ENCODE measurements around the gene PTPN11. TPM values are rescaled to one million over a fixed set of nuclear protein-coding genes. Genes with fewer than 3 reads are reported as not detected.

Gene PTPN11
- total and polyA plus RNA-seq, 2 donors (not counting 3 experiments of a cell fraction or from before 2014, with no cell fraction given), result 36.5 to 107 TPM

GRCh38 chr12:112421363-112421762 is 2.6 kb downstream of the PTPN11 start:
- Histone ChIP-seq H3K36me3 (ENCODE audit: control insufficient read depth in 2 of 2, extremely low read depth in 1 of 2, insufficient read depth in 2 of 2, low read length in 2 of 2) (no peaks in the 10 kb centered on the region), H3K9me1 (replicated peaks; ENCODE audit: control insufficient read depth, extremely low read depth, insufficient read depth, low read length) (no peaks in the 10 kb centered on the region), H3K4me2 (ENCODE audit: insufficient read depth, low read length) (no peak overlapping the region), H3K4me1 (ENCODE audit: control insufficient read depth, extremely low read depth, insufficient read depth, low read length) (peaks cover 21% of the 10 kb centered on the region), H3K27ac (ENCODE audit: insufficient read depth, low read depth, low read length) (no peak overlapping the region), H3K79me2 (ENCODE audit: control insufficient read depth, insufficient read depth, low read length) (peaks cover 73% of the 10 kb centered on the region), H4K20me1 (replicated peaks; ENCODE audit: control insufficient read depth, extremely low read depth, insufficient read depth, low read length) (peaks cover 13% of the 10 kb centered on the region), H3K27me3 (ENCODE audit: control insufficient read depth in 2 of 2, insufficient read depth in 2 of 2, low read length in 2 of 2) (no peaks in the 10 kb centered on the region), H3K9me3 (replicated peaks; ENCODE audit: control insufficient read depth, insufficient read depth, low read length) (no peaks in the 10 kb centered on the region), H2AFZ (ENCODE audit: low read depth, low read length) (no peak overlapping the region), H3K9ac (replicated peaks; ENCODE audit: extremely low read depth, insufficient read depth, low read length) (no peak overlapping the region), H3K4me3 (replicated peaks in 1 of 3; ENCODE audit: insufficient read depth in 1 of 3, low read depth in 1 of 3, low read length in 3 of 3) (no peak overlapping the region)
- intact Hi-C loops (cut with micrococcal nuclease), result no loop called here
- TF ChIP-seq JUN (IDR thresholded peaks at IDR 0.05; ENCODE audit: borderline replicate concordance, insufficient read depth, insufficient read length, low read depth), result no peak
- no peak for TF ChIP-seq MAX (IDR thresholded peaks at IDR 0.05; ENCODE audit: insufficient read depth, insufficient read length)
- no peak for TF ChIP-seq POLR2AphosphoS5 (IDR thresholded peaks at IDR 0.05; ENCODE audit: insufficient read depth, low read depth, low read length)
- no peak for TF ChIP-seq FOS (IDR thresholded peaks at IDR 0.05; ENCODE audit: borderline replicate concordance, insufficient read depth, low read length)
- TF ChIP-seq MYC (IDR thresholded peaks at IDR 0.05; ENCODE audit: low read depth, low read length), result no peak
- TF ChIP-seq POLR2A (IDR thresholded peaks at IDR 0.05; ENCODE audit: low read depth, low read length), result no peak
- no peak for TF ChIP-seq EZH2 (IDR thresholded peaks at IDR 0.05; ENCODE audit: borderline replicate concordance, low read depth, low read length, severe bottlenecking)
- TF ChIP-seq CTCF (IDR thresholded peaks at IDR 0.05; ENCODE audit: extremely low read depth in 1 of 2, insufficient read depth in 1 of 2, low read depth in 1 of 2, low read length in 2 of 2), result no peak
- no peak for TF ChIP-seq GATA2 (IDR thresholded peaks at IDR 0.05; ENCODE audit: insufficient read depth, insufficient read length, low read depth, low read length)
- no TSS peak for BruUV-seq (replicated peaks)
- dilution Hi-C loops (cut with MboI; ENCODE audit: extremely low pct_ligation_motif_present, low sequenced_read_pairs), result no loop called here
- POLR2A ChIA-PET, result no interaction called here
- CTCF ChIA-PET, result no interaction called here
- FAIRE-seq (no peak), DNase-seq (ENCODE audit: low read depth, low spot score) (no peak)
